NCI-H1105 (cell line): Measurements from ENCODE around the gene LCN1.

Experiments
- DNase-seq: peaks from one replicate; lab custom pipeline; 2025; lab: John Stamatoyannopoulos, UW

Gene LCN1

DNA sequence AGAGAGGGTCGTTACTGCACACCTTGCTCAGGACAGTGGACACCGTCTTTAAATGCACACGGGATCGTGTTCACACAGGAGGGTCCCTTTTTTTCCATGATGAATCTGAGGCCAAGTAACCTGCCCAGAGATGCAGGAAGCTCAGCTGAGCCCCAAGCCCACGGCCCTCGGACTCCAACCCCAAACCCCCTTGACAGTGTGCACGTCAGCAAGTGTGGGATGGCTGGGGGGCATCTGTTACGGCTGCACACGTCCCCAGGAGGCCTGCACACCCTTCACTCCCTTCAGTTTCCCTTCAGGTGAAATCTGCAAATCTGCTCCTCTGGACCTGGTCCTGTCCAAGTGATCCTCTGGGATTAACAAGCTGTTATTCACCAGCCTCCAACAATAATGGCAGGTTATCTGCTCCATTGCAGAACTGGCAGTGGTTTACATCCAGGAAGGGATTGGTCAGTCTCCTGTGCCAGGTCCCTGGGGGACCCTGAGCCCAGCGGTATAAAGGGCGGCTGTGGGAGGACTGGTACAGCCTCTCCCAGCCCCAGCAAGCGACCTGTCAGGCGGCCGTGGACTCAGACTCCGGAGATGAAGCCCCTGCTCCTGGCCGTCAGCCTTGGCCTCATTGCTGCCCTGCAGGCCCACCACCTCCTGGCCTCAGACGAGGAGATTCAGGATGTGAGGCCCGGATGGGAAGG lies at the start of gene LCN1:
Gene LCN1, plus strand, starts transcription at position 525 of the 692 bp plus-strand sequence. Its CDS starts 58 bp downstream, at position 583.
- no peak for DNase-seq

DNA sequence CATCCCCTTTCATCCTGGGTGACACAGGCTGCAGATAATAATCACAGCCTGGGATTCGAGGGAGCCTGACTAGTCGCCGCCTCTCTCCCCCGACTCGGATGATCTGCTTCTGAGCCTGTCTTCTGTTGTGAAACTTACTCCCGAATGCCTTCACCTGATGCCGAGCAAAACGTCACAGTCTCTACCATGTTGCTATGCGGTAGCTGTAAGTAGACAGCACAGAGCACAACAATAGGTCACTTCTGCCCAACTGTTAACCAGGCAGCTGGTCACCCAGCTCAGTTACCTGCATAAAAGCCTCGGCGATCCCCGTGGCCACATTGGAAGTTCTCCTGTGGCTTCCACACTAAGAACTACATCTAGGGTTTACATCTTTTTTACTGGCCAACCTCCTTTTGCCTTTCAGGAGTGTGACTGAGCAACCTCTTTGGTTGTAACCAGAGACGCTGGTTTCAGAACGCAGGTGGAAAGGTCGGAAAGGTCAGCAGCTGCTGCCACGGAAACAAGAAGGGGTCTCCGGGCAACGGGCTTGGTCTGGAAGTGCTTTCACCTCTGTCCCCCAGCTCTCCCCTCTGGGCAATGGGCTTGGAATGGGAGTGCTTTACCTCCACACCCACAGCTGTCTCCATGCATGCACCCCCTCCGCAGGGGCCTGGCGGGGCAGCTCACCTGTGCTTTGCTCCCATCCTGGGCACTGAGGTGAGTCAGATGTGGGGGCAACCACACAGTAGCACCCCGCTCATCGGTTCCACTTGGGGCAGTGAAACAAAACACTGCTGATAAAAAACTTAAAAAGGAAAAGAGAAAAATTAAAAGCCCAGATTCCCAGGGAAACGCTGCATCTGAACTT lies 49.2 kb upstream of the LCN1 start:
- no peak for DNase-seq

DNA sequence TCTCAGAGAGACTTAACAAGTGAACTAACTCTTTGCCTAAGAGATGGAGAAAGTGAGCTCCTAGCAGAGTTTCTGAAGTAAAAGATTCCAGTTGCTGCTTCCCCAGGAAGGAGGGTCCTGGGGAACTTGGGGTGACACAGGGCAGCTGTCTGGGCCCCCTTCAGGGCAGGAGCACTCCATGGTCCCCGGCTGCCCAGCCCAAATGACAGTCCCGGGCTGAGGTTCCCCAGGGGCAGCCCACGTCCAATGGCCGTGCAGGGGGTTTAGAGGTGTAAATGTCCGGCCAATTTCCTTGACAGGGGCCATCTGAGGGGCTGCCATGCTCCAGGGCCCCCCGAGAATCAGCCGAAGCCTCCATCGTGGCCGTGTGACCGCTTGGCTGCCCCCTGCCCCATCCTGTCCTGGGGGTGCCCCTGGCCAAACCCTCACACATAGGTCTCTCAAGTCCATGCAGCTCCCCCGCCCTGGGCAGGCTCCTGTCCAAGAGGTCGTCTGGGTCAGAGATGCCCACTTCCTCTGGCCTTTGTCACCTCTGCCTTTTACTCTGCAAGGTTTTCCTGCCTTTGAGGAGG lies 47.2 kb upstream of the LCN1 start:
- no peak for DNase-seq

DNA sequence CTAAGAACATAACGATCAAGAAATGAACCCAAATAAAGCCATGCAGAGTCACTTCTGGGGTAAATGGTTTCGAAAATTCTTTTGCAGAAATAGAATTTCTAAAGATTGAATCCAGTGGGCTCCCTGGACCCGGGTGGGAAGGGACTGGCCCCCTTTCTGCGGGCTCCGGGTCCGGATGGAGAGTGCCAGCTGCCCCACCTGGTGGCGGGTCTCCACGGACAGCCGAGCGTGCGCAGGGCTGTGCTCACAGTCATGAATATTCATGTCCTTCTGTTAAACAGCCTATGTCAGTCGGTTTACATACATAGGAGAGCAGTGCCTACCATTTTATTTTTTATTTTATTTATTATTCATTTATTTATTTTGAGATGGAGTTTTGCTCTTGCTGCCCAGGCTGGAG lies 46.3 kb upstream of the LCN1 start:
- no peak for DNase-seq

DNA sequence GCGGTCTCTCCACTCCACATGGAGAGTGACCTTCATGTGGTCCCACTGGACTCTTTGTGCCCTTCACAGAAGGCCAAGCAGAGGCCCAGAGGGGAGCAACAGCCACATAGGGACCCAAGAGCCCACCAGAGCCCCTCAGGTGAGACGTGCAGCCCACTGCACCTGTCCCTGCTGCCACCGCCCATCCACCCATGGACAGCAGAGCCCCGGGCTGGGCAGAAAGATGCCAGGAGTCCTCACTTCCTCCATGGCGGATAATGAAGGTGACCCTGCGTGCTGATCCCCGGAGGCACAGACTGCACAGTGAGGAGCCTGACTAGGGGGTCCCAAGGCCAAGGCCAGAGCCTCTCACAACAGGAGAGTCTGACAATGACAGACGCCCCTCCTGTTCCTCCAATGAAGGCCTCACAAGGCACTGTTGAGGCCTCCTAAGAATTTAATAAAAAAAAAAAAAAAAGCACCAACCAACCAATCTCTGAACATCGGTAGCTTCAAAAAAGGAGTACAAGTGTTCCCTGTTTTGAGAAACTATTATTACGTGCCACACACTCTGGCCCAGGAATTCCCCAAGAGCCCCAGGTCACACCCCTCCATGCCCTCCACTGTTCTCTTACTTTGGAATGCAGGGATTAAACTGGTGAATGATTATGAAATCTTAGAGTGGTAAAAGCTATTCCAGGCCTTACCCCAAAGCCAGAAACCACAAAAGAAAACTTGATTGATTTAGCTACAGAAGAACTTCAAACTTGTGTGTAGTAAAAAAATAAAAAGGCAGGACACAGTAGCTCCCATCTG lies 44.5 kb upstream of the LCN1 start:
- no peak for DNase-seq

DNA sequence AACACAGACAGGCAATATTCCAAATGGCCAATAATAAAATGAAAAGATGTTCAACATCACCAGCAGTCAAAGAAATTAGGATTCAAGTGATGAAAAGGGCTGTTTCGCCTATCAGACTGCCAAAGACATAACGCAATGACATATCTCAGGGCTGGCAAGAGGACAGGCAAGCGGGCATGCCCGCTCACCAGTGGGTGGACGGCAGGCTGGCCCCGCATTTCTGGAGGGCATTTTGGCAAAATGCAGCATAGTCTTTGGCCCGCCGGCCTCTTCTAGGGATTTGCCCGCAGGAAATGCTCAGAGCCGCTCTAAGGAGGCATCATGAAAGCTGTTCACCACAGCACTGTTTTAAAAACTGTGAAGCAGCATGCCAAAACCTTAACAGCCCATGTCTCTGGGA lies 43.0 kb upstream of the LCN1 start:
- DNase-seq, result no peak

DNA sequence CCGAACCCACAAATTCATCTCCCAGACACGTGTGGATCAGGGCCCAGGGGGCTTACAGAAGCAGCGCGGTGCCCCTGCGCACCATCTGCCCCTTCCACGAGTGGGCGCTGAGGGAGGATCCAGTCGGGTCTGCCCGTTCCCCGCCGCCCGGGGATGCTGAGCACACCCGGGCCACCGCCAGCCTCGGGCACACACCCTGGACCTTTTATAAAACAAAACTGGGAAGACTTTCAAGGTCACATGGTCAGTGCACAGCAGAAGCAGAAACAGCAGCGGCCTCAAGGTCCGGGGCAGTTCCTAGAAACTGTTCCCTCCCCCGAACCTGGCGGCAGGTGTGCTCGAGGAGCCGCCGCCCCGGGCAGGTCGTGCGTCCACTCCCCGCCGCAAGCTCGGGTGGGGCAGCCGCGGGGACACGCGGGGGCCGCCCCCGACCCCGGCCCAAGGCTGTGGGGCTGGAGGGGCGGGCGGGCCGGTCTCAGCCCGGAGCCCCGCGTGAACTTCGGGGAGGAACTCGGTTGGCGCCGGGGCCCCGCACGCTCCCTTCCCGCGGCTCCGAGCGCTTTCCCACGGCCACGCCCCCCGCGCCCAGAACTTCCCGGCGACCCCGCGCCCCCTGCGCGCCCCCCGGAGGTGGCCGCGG lies 42.3 kb upstream of the LCN1 start:
- DNase-seq, result no peak

DNA sequence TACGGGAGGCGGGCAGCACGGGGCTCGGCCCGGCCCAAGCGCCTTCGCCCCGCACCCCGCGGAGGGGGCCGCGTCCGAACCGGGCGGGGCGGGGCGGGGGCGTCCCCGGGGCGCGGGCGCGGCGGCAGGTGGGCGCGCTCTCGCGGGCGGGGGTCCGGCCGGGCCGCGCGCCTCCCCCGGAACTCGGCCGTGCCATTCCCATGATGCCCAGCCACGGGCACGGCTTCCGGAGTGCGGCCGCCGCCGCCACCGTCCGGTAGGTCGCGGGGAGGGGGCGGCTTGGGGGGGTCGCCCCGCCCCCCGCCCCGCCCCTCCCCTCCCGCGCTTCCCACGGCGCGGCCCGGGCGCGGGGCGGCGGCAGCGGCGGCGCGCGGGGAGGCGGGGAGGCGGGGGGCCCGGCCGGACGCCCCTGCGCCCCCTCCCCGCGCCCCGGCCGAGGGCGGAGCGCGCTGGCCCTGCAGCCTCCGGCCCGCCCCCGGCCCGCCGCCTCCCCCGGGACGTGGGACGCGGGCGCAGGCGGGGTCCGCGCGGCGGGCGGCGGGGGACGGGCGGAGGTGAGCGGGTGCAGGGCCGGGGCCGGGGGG lies 41.7 kb upstream of the LCN1 start, which contains the start of gene PPP1R26:
Gene PPP1R26, plus strand, starts transcription at position 314 of the 584 bp plus-strand sequence. CDS start 4,729 bp downstream, outside the sequence.
- DNase-seq, result no peak

DNA sequence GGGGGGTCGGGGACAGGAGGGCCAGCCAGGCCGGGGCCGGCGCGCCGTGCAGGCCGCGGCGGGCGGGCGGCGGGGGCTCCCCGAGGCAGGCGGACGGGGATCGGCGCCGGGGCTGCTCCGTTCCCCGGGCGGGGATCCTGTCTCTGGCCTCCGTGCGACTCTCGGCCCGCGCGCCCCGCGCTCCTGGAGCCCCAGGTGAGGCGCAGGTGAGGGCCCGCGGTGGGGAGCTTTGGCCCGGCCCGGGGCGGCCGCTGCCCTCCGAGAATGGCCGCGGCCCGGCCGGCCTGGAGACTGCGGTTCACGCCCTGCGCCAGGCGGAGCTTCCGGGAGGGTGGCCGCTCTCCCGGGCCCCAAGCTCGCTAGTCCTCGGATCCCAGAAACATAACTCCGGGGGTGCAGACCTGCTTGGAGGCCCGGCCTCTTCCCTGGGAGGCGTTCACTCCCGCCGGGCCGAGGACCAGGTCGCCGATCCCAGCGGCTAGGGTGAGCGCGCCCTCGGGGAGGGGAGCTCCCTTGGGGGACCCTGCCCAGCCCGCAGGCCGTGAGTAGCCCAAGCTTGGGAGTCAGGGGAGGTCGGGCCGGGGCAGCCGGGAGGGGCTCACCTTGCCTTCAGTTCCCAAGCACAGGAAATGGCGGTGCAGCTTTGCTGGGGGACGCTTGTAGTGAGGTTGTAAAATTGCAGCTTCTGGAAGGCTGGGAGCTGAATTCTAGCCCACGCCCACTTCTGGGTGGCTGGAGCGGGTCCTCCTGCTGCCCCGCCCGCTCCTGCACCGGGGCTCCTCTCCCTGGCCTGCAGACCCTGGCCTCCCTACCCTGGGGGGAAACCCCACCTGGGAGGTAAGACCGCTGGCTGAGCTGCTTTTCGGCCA lies 40.9 kb upstream of the LCN1 start:
- DNase-seq, result no peak

DNA sequence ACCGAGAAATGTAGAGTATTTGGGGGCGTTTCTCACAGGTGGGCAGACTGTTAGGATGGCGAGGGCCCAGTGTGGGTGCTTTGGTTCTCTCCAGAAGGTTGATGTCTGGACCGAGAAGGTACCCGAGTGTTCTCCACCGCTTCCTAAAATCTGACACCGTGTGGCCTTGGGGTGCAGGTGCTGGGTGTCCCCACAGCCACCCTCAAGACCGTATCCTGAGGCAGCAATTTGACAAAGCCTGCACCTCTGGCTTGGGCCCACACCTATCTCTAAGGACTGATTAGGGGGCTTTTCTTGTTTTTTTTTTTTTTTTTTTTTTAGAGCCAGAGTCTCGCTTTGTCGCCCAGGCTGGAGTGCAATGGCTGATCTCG lies 40.3 kb upstream of the LCN1 start:
- DNase-seq, result no peak

DNA sequence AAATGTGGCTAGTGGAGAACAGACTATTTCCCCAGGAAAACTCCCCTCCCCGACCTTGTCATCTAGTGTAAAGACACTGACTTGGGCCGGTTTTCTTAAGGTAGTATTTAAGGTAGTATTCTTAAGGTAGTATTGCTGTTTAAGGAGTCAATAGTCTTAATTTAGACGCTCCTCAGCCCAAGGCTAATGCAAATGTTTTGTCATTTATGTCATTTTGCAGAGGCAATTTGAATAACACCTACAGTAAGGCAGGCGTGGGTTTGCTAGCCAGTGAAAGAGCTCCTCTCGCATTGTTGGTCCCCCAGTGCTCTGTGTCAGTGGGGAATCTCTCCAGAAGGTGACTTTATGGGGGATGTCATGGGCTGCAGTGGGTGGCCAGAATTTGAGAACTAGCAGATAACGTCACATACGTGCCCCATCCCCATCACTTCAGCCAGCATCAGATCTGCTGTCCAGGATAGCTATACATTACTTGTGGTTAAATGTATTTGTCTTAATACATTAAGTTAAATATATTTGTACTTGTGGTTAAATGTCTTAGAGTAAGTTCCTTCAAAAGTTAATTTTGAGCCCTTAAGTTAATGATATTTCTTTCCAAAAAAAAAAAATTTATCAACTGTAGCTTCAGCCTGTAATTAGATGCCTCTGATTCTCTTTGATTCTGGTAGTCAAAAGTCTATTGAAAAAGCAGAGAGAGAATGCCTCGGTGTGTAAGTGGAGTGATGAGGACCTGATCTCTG lies 39.1 kb upstream of the LCN1 start:
- DNase-seq, result no peak

DNA sequence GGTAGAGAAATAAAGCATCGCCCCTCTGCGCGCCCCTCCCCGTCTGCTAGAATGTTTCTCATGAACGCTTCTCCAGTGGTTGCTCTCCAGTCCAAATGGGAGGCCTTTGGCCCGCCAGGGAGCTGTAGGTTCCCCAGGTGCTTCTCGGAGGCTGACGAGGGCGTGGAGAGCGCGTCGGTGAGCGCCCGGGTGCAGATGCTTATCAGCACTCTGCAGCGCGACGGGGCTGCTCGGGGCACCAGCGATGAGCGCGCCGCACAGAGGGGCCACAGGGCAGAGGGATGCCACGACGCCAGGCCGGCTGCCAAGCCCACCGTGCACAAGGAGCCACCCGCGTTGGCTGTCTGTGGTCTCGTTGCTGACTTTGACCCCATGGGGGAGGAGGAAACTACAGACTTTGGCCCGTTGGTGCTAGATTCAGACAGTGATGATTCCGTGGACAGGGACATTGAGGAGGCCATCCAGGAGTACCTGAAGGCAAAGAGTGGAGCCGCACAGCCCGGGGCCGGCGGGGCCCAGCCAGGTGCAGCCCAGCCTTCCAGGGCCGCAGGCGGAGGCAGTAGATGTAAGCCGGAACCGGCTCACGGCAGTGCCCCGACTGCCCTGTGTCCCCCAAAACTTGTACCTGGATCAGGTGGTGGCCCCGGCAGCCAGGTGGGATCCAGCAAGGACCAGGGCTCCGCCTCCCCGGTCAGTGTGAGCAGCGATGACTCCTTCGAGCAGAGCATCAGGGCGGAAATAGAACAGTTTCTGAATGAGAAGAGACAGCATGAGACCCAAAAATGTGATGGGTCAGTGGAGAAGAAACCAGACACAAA lies 36.6 kb upstream of the LCN1 start:
- DNase-seq, result no peak

DNA sequence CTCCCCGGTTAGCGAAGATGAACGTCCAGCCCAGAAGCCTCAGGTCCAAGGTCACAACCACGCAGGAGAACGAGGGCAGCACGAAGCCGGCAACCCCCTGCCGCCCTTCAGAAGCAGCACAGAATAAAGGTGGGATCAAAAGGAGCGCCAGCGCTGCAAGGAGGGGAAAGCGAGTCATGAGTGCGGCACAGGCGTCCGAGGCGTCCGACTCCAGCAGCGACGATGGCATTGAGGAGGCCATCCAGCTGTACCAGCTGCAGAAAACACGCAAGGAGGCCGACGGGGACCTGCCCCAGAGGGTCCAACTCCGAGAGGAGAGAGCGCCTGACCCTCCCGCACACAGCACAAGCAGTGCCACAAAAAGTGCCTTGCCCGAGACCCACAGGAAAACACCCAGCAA lies 35.9 kb upstream of the LCN1 start:
- DNase-seq, result no peak

DNA sequence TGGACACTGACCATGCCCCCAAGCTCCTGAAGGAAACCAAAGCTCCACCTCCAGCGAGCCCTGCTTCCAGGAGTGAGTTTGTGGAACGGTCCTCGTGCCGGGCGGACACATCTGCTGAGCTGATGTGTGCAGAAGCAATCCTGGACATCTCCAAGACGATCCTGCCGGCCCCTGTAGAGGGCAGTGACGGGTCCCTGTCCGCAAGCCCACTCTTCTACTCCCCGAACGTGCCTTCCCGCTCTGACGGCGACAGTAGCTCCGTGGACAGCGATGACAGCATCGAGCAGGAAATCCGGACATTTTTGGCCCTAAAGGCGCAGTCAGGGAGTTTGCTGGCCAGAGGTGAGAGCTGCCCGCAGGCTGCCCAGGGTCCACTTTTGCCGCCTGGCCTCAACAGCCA lies 35.4 kb upstream of the LCN1 start:
- no peak for DNase-seq

DNA sequence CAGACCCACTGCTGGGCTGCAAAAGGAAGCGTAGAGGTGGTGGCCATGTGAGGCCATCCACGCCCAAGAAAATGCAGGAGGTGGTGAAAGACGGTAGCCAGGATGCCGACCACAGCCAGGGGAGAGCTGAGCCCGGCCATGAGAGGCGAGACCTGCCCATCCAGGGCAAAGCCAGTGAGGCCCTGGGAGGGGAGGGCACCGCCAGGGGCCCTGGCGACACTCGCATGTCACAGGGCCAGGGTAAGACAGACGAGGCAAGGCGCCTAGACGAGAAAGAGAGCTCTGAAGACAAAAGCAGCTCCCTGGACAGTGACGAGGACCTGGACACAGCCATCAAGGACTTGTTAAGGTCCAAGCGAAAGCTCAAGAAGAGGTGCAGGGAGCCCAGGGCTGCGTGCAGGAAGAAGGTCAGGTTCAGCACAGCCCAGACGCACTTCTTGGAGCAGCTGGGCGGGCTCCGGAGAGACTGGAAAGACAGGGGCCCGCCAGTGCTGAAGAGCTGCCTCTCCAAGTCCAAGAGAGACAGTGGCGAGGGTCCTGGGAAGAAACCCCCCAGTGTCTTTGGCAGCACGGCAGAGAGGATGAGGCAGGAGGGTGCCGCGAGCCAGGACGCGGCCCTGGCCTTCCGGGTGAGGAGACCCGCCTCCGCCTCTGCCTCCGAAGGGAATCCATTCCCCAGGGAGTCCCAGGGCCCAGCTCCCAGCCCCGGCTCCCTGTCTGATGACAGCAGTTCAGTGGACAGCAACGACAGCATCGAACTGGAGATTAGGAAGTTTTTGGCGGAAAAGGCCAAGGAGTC lies 34.8 kb upstream of the LCN1 start:
- DNase-seq, result no peak

DNA sequence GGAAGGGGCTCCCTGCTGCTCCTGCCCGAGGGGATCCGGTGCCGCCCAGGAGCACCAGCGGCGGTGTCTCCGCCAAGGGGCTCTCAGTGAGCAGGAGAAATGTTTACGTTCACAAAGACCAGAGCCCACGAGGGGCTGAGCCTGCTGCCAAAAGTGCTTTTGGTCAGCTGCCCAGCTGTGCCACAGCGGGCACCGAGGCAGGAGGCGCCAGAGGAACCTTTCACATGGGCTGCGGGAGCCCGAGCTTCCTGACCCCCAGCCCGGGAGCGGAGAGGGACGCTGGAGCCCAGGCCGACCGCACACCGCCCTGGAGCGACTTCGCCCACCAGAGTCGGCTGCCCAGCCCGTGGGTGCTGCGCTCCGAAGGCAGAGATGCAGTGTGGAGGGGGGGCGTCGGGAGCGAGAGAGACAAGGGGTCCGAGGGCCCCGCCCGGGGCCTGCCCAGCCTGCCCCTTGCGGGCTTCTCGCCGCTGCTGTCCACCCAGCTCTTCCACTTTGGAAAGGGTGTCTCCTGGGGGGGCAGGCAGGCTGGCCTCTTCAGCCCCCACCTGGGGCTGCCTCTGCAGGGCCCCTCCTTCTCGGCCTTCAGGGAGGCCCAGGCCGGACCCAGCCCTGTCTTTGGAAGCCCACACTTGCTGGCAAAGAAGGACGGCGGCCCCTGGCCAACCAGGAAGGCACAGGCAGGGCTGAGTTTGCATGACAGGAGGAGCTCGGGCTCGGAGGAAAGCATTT lies 33.8 kb upstream of the LCN1 start:
- no peak for DNase-seq

DNA sequence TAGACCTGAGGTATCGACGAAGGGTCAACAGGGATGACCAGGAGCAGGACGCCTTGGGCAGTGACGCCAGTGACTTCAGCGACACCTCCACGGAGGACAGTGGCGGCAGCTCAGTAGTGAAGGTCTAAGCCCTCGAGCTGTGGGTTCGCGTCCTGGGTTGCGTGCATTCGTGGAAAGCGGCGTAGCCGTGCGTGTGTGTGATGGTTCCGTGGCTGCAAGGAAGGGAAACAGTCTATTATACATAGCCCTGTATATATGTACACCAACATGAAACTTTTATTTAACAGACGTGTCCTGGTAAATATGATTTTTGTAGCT lies 33.3 kb upstream of the LCN1 start:
- no peak for DNase-seq
